Measurements from ENCODE around the gene NELL1. TPM values are rescaled to one million over a fixed set of nuclear protein-coding genes. Genes with fewer than 3 reads are reported as not detected.

Gene NELL1
- total and polyA plus RNA-seq, 2 donors = 0.37 to 5.4 TPM

DNA sequence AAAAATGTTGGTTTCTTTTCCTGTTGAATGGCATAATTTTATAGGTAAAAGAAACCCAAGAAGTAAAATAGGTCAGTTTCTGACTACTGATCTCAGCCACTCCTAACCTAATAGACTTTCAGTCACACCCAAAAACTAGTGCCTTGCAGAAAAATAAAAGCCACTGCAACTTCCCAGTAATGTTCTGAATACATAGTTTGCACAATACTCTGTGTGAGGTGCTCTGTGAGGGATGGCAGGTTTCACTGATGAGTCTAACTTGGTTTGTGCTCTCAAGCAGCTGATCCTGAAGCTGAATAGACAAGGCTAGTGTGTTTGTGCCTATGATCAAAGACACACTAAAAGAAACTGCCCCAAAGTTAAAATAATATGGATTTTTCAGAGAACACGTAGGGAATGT lies 758.3 kb downstream of the NELL1 start:
- 59% methylated on average over 1 of the region's 1 CpG for WGBS
- Histone ChIP-seq H3K36me3 (ENCODE audit: insufficient read depth) (no peaks in the 10 kb centered on the region), H3K4me3 (ENCODE audit: low read depth, low read length) (no peak overlapping the region), H3K27ac (ENCODE audit: low read depth) (no peak overlapping the region), H3K4me1 (ENCODE audit: insufficient read depth) (no peaks in the 10 kb centered on the region)
- DNase-seq (ENCODE audit: extremely low spot score) = no peak

- Histone ChIP-seq H3K4me1 (ENCODE audit: insufficient read depth) (no peaks in the 10 kb centered on the region), H3K4me3 (ENCODE audit: low read depth, low read length) (no peak overlapping the region), H3K36me3 (ENCODE audit: insufficient read depth) (no peaks in the 10 kb centered on the region), H3K27ac (ENCODE audit: low read depth) (no peak overlapping the region)
- 72% methylated on average over 1 of the region's 1 CpG for WGBS
- no peak for DNase-seq (ENCODE audit: extremely low spot score)
These were observed 759.4 kb downstream of the NELL1 start for GRCh38 chr11:21428796-21429195.

DNA sequence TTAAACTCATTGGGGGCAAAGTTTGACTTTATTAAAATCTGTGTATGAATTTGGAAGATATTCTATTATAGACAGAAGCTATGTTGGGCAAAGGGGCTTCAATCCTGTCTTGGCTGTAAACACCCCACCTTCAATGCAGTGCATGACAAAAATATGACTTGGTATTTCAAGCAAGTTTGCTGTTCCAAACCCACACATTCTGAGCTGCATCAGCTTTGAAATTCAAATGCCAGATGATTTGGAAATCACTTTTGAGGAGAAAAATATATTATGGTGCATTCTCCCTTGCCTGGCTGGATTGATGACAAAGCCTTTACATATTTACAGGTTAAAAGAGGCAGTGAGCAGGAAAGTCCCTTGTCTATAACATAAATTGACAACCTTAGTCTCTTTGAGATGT lies 760.0 kb downstream of the NELL1 start:
- no peaks in the 10 kb centered on the region for H3K36me3 ChIP-seq (ENCODE audit: insufficient read depth)
- DNase-seq (ENCODE audit: extremely low spot score) = no peak
- H3K27ac ChIP-seq (ENCODE audit: low read depth) = no peak overlapping the region
- H3K4me3 ChIP-seq (ENCODE audit: low read depth, low read length) = no peak overlapping the region
- no peaks in the 10 kb centered on the region for H3K4me1 ChIP-seq (ENCODE audit: insufficient read depth)

DNA sequence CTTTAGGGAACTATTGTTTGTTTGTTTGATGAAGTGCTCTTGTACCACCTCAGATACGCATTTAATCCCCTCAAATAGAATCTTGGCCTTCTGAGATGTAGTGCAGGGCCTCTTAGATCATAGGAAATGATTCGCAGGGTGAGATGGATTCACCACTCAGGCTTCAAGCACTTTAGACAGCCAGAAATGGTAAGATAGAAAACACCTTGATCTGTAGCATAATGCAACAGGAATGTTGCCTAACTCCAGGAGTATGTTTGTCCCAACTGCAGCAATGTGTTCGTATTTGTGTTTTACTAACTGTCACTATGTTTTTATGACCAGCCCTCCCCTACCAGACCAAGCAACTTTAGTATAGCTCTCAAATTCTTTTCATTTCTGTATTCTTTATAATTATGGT lies 761.2 kb downstream of the NELL1 start:
- Histone ChIP-seq H3K4me3 (ENCODE audit: low read depth, low read length) (no peak overlapping the region), H3K27ac (ENCODE audit: low read depth) (no peak overlapping the region), H3K4me1 (ENCODE audit: insufficient read depth) (no peaks in the 10 kb centered on the region), H3K36me3 (ENCODE audit: insufficient read depth) (no peaks in the 10 kb centered on the region)
- WGBS = 77% methylated on average over 3 of the region's 3 CpGs
- no peak for DNase-seq (ENCODE audit: extremely low spot score)

GRCh38 chr11:21446939-21447590 lies 777.7 kb downstream of the NELL1 start:
- 77% methylated on average over 2 of the region's 2 CpGs for WGBS
- no peaks in the 10 kb centered on the region for H3K36me3 ChIP-seq (ENCODE audit: insufficient read depth)
- no peak overlapping the region for H3K27ac ChIP-seq (ENCODE audit: low read depth)
- DNase-seq (ENCODE audit: extremely low spot score) = no peak
- no peak overlapping the region for H3K4me3 ChIP-seq (ENCODE audit: low read depth, low read length)
- H3K4me1 ChIP-seq (ENCODE audit: insufficient read depth) = no peaks in the 10 kb centered on the region

DNA sequence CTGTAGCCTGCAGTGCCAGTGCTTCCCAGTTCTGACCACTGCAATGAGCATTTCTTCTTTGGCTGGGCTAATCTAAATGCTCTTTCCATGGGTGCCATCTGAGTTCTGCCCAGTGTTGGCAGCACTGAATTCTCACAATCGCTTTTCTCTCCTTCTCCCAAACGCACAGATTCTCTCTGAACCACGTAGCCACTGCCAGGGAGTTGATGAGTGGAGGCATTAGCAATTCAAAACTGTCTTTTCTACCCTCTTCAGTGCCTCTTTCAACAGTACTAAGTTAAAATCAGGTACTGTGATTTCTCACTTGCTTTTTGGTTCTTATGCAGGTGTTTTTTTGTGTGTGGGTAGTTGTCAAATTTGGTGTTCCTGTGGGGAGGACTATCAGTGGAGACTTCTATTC lies 778.5 kb downstream of the NELL1 start:
- WGBS = 71% methylated on average over 3 of the region's 3 CpGs
- Histone ChIP-seq H3K27ac (ENCODE audit: low read depth) (no peak overlapping the region), H3K4me3 (ENCODE audit: low read depth, low read length) (no peak overlapping the region), H3K4me1 (ENCODE audit: insufficient read depth) (no peaks in the 10 kb centered on the region), H3K36me3 (ENCODE audit: insufficient read depth) (no peaks in the 10 kb centered on the region)
- no peak for DNase-seq (ENCODE audit: extremely low spot score)

DNA sequence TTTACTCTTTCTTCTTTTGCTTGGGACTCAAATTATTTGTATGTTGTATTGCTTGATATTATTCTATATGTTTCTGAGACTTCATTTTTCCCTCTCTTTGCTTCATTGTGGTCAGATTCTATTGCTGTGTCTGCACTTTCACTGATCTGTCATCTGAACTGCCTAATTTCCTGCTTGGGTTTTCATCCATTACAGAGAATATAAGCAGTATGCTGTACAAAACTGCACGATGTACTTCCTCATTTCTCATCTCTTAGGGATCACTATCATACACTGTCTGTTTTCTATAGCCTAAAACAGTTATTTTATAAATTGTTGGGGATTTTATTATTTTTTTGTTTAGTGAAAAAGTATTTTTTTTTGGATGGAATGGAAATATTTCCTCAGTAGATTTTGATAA lies 786.8 kb downstream of the NELL1 start:
- H3K36me3 ChIP-seq (ENCODE audit: insufficient read depth) = no peaks in the 10 kb centered on the region
- no peak overlapping the region for H3K4me3 ChIP-seq (ENCODE audit: low read depth, low read length)
- no peaks in the 10 kb centered on the region for H3K4me1 ChIP-seq (ENCODE audit: insufficient read depth)
- DNase-seq (ENCODE audit: extremely low spot score) = no peak
- no peak overlapping the region for H3K27ac ChIP-seq (ENCODE audit: low read depth)
- WGBS = 53% methylated on average over 1 of the region's 1 CpG

- Histone ChIP-seq H3K4me1 (ENCODE audit: insufficient read depth) (no peaks in the 10 kb centered on the region), H3K4me3 (ENCODE audit: low read depth, low read length) (no peak overlapping the region), H3K27ac (ENCODE audit: low read depth) (no peak overlapping the region), H3K36me3 (ENCODE audit: insufficient read depth) (no peaks in the 10 kb centered on the region)
- DNase-seq (ENCODE audit: extremely low spot score) = no peak
These were observed 790.7 kb downstream of the NELL1 start for GRCh38 chr11:21460082-21460481.

DNA sequence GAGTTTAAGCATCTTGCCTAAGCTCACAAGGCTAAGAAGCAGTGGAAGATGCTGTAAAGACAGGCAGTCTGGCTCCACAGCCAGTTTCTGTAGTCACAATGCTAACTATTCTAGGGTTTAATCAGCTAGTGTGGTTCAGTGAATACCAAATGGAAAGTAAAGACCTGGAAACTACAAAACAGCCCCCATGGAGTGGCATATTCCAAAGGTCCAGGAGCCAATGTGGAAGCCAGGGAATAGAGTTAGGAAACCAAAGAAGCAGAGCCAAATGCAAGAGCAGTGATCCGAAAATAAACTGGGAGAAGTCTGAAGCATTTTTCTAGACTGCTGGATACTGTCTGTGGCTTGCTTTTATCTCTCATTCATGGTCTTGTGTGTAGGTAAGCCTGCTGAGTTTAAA lies 792.3 kb downstream of the NELL1 start:
- no peak for DNase-seq (ENCODE audit: extremely low spot score)
- no peaks in the 10 kb centered on the region for H3K36me3 ChIP-seq (ENCODE audit: insufficient read depth)
- H3K4me1 ChIP-seq (ENCODE audit: insufficient read depth) = no peaks in the 10 kb centered on the region
- no peak overlapping the region for H3K27ac ChIP-seq (ENCODE audit: low read depth)
- no peak overlapping the region for H3K4me3 ChIP-seq (ENCODE audit: low read depth, low read length)
- 79% methylated on average over 1 of the region's 1 CpG for WGBS

- DNase-seq (ENCODE audit: extremely low spot score) = no peak
- Histone ChIP-seq H3K27ac (ENCODE audit: low read depth) (no peak overlapping the region), H3K36me3 (ENCODE audit: insufficient read depth) (no peaks in the 10 kb centered on the region), H3K4me3 (ENCODE audit: low read depth, low read length) (no peak overlapping the region), H3K4me1 (ENCODE audit: insufficient read depth) (no peaks in the 10 kb centered on the region)
- 67% methylated on average over 2 of the region's 2 CpGs for WGBS
These were observed 795.3 kb downstream of the NELL1 start for GRCh38 chr11:21464601-21465193.

DNA sequence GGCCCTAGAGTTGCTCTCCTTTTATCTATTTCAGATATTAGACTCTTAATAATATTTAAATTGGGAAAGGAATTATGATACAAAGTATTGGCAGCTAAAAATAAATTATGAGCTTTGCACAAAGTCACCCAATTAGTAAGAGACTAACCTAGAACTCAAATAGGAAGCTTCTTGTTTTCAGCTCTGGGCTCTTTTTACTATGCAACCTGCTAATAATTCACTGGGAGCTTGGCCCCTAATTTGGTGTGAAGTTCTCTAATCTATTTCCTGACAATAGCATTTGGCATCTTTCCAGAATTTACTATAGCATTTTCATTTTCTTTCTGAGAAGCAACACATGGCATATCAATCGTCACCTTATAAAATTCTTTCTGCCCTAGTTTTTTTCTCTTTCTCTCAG lies 795.8 kb downstream of the NELL1 start:
- 79% methylated on average over 1 of the region's 1 CpG for WGBS
- Histone ChIP-seq H3K36me3 (ENCODE audit: insufficient read depth) (no peaks in the 10 kb centered on the region), H3K4me3 (ENCODE audit: low read depth, low read length) (no peak overlapping the region), H3K4me1 (ENCODE audit: insufficient read depth) (no peaks in the 10 kb centered on the region), H3K27ac (ENCODE audit: low read depth) (no peak overlapping the region)
- DNase-seq (ENCODE audit: extremely low spot score) = no peak

- DNase-seq (ENCODE audit: extremely low spot score) = no peak
- H3K27ac ChIP-seq (ENCODE audit: low read depth) = no peak overlapping the region
- WGBS = 87% methylated on average over 4 of the region's 4 CpGs
These were observed 796.5 kb downstream of the NELL1 start for GRCh38 chr11:21465920-21466319.

GRCh38 chr11:21470521-21470920 lies 801.1 kb downstream of the NELL1 start:
- no peak overlapping the region for H3K27ac ChIP-seq (ENCODE audit: low read depth)
- no peak for DNase-seq (ENCODE audit: extremely low spot score)
- no peaks in the 10 kb centered on the region for H3K36me3 ChIP-seq (ENCODE audit: insufficient read depth)
- no peaks in the 10 kb centered on the region for H3K4me1 ChIP-seq (ENCODE audit: insufficient read depth)
- no peak overlapping the region for H3K4me3 ChIP-seq (ENCODE audit: low read depth, low read length)

More at GRCh38 chr11:21465920-21466319, 796.5 kb downstream of the NELL1 start:
- Histone ChIP-seq H3K4me3 (ENCODE audit: low read depth, low read length) (no peak overlapping the region), H3K4me1 (ENCODE audit: insufficient read depth) (no peaks in the 10 kb centered on the region), H3K36me3 (ENCODE audit: insufficient read depth) (no peaks in the 10 kb centered on the region)

- H3K4me3 ChIP-seq (ENCODE audit: low read depth, low read length) = no peak overlapping the region
- WGBS = 69% methylated on average over 3 of the region's 3 CpGs
- no peak for DNase-seq (ENCODE audit: extremely low spot score)
- no peak overlapping the region for H3K27ac ChIP-seq (ENCODE audit: low read depth)
- no peaks in the 10 kb centered on the region for H3K36me3 ChIP-seq (ENCODE audit: insufficient read depth)
- H3K4me1 ChIP-seq (ENCODE audit: insufficient read depth) = no peaks in the 10 kb centered on the region
These were observed 802.9 kb downstream of the NELL1 start for GRCh38 chr11:21472261-21472660.

- no peak for DNase-seq (ENCODE audit: extremely low spot score)
- no peak overlapping the region for H3K4me3 ChIP-seq (ENCODE audit: low read depth, low read length)
- no peaks in the 10 kb centered on the region for H3K36me3 ChIP-seq (ENCODE audit: insufficient read depth)
- no peaks in the 10 kb centered on the region for H3K4me1 ChIP-seq (ENCODE audit: insufficient read depth)
- H3K27ac ChIP-seq (ENCODE audit: low read depth) = no peak overlapping the region
These were observed 805.1 kb downstream of the NELL1 start for GRCh38 chr11:21474529-21474928.
